SU-DHL-6 (cell line): ENCODE results near the gene CAPN3.

Experiments
- EZH2phosphoT487 ChIP-seq: fragments of 200-600 bp; sonication (generic), shearing (Covaris generic); conservative IDR thresholded peaks from 2 replicates; pipeline ENCODE4 v1.6.1; 2018; ENCODE audit warnings: mild to moderate bottlenecking, antibody characterized with exemption, low read length, moderate library complexity, mixed read lengths
- TF ChIP-seq, protein P1 (sequence below): fragments of 200-600 bp; sonication (generic); IDR thresholded peaks from one replicate; pipeline ENCODE4 v1.5.1; 2017; ENCODE audit warnings: antibody characterized with exemption, mild to moderate bottlenecking, low read length, moderate library complexity; ENCODE audit not compliant: insufficient read depth, poor library complexity, severe bottlenecking

DNA sequence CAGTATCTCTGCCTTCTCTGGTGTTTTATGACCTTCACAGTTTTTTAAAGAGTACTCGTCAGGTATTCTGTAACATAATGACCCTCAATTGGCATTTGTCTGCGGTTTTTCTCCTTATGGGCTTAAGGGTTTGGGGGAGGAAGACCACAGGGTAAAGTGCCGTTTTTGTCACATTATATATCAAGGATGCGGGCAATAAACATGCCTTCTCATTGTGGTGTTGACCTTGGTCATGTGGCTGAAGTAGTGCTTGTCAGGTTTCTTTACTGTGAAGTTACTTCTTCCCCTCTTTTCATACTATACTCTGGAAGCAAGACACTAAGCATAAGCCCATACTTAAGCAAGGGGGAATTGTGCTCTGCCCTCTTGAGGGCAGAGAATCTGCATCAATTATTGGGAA is 16.6 kb downstream of the CAPN3 start:
- TF ChIP-seq, protein P1, sequence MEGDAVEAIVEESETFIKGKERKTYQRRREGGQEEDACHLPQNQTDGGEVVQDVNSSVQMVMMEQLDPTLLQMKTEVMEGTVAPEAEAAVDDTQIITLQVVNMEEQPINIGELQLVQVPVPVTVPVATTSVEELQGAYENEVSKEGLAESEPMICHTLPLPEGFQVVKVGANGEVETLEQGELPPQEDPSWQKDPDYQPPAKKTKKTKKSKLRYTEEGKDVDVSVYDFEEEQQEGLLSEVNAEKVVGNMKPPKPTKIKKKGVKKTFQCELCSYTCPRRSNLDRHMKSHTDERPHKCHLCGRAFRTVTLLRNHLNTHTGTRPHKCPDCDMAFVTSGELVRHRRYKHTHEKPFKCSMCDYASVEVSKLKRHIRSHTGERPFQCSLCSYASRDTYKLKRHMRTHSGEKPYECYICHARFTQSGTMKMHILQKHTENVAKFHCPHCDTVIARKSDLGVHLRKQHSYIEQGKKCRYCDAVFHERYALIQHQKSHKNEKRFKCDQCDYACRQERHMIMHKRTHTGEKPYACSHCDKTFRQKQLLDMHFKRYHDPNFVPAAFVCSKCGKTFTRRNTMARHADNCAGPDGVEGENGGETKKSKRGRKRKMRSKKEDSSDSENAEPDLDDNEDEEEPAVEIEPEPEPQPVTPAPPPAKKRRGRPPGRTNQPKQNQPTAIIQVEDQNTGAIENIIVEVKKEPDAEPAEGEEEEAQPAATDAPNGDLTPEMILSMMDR: no peak
- TF ChIP-seq EZH2phosphoT487: no peak
